EL (cell line): ENCODE data around the gene SGSM2.

Experiments used
- DNase-seq: peaks from one replicate; pipeline ENCODE4 v3.0.0-alpha.2; 2016

SGSM2 gene

DNA sequence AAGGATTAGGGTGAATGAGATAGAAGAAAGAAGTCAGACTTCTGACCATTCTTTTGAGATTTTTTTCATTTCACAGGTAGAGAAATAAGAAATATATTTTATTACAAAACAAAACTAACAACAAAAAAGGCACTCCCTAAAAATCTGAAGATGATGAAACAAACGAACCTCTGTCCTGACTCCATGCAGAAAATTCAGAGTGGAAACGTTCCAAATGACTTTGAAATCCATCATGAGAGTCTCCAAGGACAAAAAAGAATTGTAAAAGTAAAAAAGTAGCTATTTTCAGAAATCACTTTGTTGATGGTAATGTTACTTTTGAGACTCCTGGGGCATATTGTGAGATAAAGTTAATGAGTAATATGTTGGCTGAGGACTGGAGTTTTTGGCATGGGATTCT is 89.9 kb downstream of the SGSM2 start:
- DNase-seq = no peak

DNA sequence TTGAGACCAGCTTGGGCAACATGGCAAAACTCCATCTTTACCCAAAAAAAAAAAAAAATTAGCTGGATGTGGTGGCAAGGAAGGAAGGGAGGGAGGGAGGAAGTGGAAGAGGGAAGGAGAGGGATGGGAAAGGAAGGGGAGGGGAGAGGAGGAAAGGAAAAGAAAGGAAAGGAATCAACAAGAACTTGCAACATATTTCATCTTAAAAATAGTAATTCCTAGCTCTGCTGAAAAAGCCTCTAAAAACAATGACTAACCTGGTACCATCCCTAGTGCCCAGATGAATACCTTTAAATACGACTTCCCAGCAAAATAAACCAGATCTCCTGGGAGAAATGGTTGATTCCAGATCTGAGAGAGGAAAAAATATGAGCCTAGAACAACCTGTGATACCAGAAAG is 90.6 kb downstream of the SGSM2 start:
- no peak for DNase-seq
